Fibroblast of lung (primary cell): Measurements from ENCODE around the gene TTLL7. TPM values are rescaled to one million over a fixed set of nuclear protein-coding genes. Genes with fewer than 3 reads are reported as not detected.

Experiments used
- DNase-seq, 2 donors: peaks; one replicate each; pipeline versions ENCODE4 v3.0.0 to v3.0.0-alpha.2; 2010; ENCODE audit warnings: low read depth in 2 of 2
- H2AFZ ChIP-seq: 2 replicates; pipeline ENCODE4 v1.5.1; 2012; ENCODE audit warnings: low read length, control low read depth, inconsistent platforms
- H3K27ac ChIP-seq: 2 replicates; pipeline ENCODE4 v1.5.1; 2011; ENCODE audit warnings: low read length, control low read depth; ENCODE audit not compliant: insufficient read depth
- H3K27me3 ChIP-seq: 2 replicates; pipeline ENCODE4 v1.5.1; 2011; ENCODE audit warnings: mild to moderate bottlenecking, low read length; ENCODE audit not compliant: control insufficient read depth, insufficient read depth
- H3K36me3 ChIP-seq: 2 replicates; pipeline ENCODE4 v1.5.1; 2011; ENCODE audit warnings: low read length; ENCODE audit not compliant: control insufficient read depth, insufficient read depth
- H3K4me1 ChIP-seq: 2 replicates; pipeline ENCODE4 v1.5.1; 2011; ENCODE audit warnings: low read length; ENCODE audit not compliant: control insufficient read depth, insufficient read depth; ENCODE audit errors: extremely low read depth
- H3K4me2 ChIP-seq: 2 replicates; pipeline ENCODE4 v1.5.1; 2011; ENCODE audit warnings: low read length, control low read depth; ENCODE audit not compliant: insufficient read depth; ENCODE audit errors: extremely low read depth
- H3K4me3 ChIP-seq, 4 experiments: fragments of 200-600 bp in 1 of 4; sonication (generic) in 1 of 4; replicated peaks in 1 of 4; 2 replicates each; pipeline ENCODE4 v1.5.1; 2011 to 2016; ENCODE audit warnings: low read length in 4 of 4, low read depth in 3 of 4, mild to moderate bottlenecking in 3 of 4, control low read depth in 2 of 4, inconsistent platforms in 1 of 4, mixed read lengths in 1 of 4; ENCODE audit not compliant: insufficient read depth in 1 of 4; ENCODE audit errors: control extremely low read depth in 1 of 4
- H3K79me2 ChIP-seq: 2 replicates; pipeline ENCODE4 v1.5.1; 2012; ENCODE audit warnings: mild to moderate bottlenecking, low read length, inconsistent platforms; ENCODE audit not compliant: control insufficient read depth, insufficient read depth
- H3K9ac ChIP-seq: 2 replicates; pipeline ENCODE4 v1.5.1; 2011; ENCODE audit warnings: mild to moderate bottlenecking, low read length, control low read depth; ENCODE audit not compliant: insufficient read depth
- H3K9me3 ChIP-seq: 2 replicates; pipeline ENCODE4 v1.5.1; 2012; ENCODE audit warnings: low read depth, low read length; ENCODE audit not compliant: control insufficient read depth, insufficient read depth
- H4K20me1 ChIP-seq: 2 replicates; pipeline ENCODE4 v1.5.1; 2011; ENCODE audit warnings: low read length; ENCODE audit not compliant: control insufficient read depth, insufficient read depth; ENCODE audit errors: extremely low read depth
- EZH2 ChIP-seq: IDR thresholded peaks from 2 replicates; pipeline ENCODE4 v1.5.1; 2012; ENCODE audit warnings: low read length, control low read depth, mild to moderate bottlenecking; ENCODE audit errors: missing control alignments
- polyA plus RNA-seq, 2 donors: library from polyadenylated mRNA; depleted of rRNA in 1 of 2; stranded (reverse) in 1 of 2; unstranded in 1 of 2; fragments of >200 nt; gene quantifications; 2 replicates each; pipeline ENCODE4 v1.2.1, GENCODE V29; 2011 to 2012; ENCODE audit warnings: missing spikeins in 1 of 2
- total RNA-seq: library from RNA; depleted of rRNA; stranded (reverse); fragments of >200 nt; gene quantifications from 2 replicates; pipeline ENCODE4 v1.2.1, GENCODE V29; 2014
- TF ChIP-seq, protein P1 (sequence below), 2 donors: IDR thresholded peaks in 1 of 2; conservative IDR thresholded peaks in 1 of 2; 1 replicate in 1 of 2; 2 replicates in 1 of 2; pipeline ENCODE4 v1.5.1; 2011 to 2012; ENCODE audit warnings: low read length in 2 of 2, control low read depth in 1 of 2, inconsistent platforms in 1 of 2, low read depth in 1 of 2, mild to moderate bottlenecking in 1 of 2

TTLL7 gene
- total and polyA plus RNA-seq, 2 donors (not counting 1 experiment from before 2014, with no cell fraction given) = 14.4 to 19.8 TPM

- Histone ChIP-seq H3K4me2 (no peak overlapping the region), H3K79me2 (no peaks in the 10 kb centered on the region), H3K9ac (no peak overlapping the region), H3K36me3 (no peaks in the 10 kb centered on the region), H3K9me3 (no peaks in the 10 kb centered on the region), H3K4me3 (no peak overlapping the region), H3K27me3 (no peaks in the 10 kb centered on the region), H3K4me1 (no peaks in the 10 kb centered on the region), H4K20me1 (no peaks in the 10 kb centered on the region), H3K27ac (no peak overlapping the region), H2AFZ (no peak overlapping the region)
- TF ChIP-seq, protein P1, sequence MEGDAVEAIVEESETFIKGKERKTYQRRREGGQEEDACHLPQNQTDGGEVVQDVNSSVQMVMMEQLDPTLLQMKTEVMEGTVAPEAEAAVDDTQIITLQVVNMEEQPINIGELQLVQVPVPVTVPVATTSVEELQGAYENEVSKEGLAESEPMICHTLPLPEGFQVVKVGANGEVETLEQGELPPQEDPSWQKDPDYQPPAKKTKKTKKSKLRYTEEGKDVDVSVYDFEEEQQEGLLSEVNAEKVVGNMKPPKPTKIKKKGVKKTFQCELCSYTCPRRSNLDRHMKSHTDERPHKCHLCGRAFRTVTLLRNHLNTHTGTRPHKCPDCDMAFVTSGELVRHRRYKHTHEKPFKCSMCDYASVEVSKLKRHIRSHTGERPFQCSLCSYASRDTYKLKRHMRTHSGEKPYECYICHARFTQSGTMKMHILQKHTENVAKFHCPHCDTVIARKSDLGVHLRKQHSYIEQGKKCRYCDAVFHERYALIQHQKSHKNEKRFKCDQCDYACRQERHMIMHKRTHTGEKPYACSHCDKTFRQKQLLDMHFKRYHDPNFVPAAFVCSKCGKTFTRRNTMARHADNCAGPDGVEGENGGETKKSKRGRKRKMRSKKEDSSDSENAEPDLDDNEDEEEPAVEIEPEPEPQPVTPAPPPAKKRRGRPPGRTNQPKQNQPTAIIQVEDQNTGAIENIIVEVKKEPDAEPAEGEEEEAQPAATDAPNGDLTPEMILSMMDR (conservative IDR thresholded peaks at IDR 0.05 in 1 of 2, IDR thresholded peaks at IDR 0.05 in 1 of 2; ENCODE audit: low read depth in 1 of 2, low read length in 2 of 2) = no peak
- no peak for TF ChIP-seq EZH2
- no peak for DNase-seq
These were observed 179.5 kb downstream of the TTLL7 start for GRCh38 chr1:83819436-83819835.

GRCh38 chr1:83818916-83819315 is 180.0 kb downstream of the TTLL7 start:
- no peak overlapping the region for H2AFZ ChIP-seq
- H4K20me1 ChIP-seq = no peaks in the 10 kb centered on the region
- no peaks in the 10 kb centered on the region for H3K79me2 ChIP-seq
- H3K9me3 ChIP-seq = no peaks in the 10 kb centered on the region
- H3K9ac ChIP-seq = no peak overlapping the region
- no peaks in the 10 kb centered on the region for H3K27me3 ChIP-seq
- no peaks in the 10 kb centered on the region for H3K36me3 ChIP-seq
- no peak overlapping the region for H3K4me2 ChIP-seq
- TF ChIP-seq EZH2 = no peak
- TF ChIP-seq, protein P1 (conservative IDR thresholded peaks at IDR 0.05 in 1 of 2, IDR thresholded peaks at IDR 0.05 in 1 of 2; ENCODE audit: low read depth in 1 of 2, low read length in 2 of 2) = no peak
- no peaks in the 10 kb centered on the region for H3K4me1 ChIP-seq
- peak in 1 of 2 donors; percentile 79 for DNase-seq
- no peak overlapping the region for H3K4me3 ChIP-seq
- H3K27ac ChIP-seq = no peak overlapping the region

GRCh38 chr1:83816836-83817235 is 182.1 kb downstream of the TTLL7 start:
- Histone ChIP-seq H3K4me3 (no peak overlapping the region), H3K27ac (no peak overlapping the region), H3K4me2 (no peak overlapping the region), H4K20me1 (no peaks in the 10 kb centered on the region), H3K27me3 (no peaks in the 10 kb centered on the region), H3K9me3 (no peaks in the 10 kb centered on the region), H3K79me2 (no peaks in the 10 kb centered on the region), H3K9ac (no peak overlapping the region), H2AFZ (no peak overlapping the region), H3K4me1 (no peaks in the 10 kb centered on the region), H3K36me3 (no peaks in the 10 kb centered on the region)
- DNase-seq = no peak
- TF ChIP-seq, protein P1 (conservative IDR thresholded peaks at IDR 0.05 in 1 of 2, IDR thresholded peaks at IDR 0.05 in 1 of 2; ENCODE audit: low read depth in 1 of 2, low read length in 2 of 2) = no peak
- TF ChIP-seq EZH2 = no peak
